Middle frontal gyrus (tissue), 1 donor: Measurements from ENCODE around the gene AK5.

Experiments used
- DNase-seq: peaks from one replicate; pipeline ENCODE4 v3.0.0-alpha.2; 2015; ENCODE audit warnings: low spot score; ENCODE audit errors: extremely low spot score

AK5 gene, protein sequence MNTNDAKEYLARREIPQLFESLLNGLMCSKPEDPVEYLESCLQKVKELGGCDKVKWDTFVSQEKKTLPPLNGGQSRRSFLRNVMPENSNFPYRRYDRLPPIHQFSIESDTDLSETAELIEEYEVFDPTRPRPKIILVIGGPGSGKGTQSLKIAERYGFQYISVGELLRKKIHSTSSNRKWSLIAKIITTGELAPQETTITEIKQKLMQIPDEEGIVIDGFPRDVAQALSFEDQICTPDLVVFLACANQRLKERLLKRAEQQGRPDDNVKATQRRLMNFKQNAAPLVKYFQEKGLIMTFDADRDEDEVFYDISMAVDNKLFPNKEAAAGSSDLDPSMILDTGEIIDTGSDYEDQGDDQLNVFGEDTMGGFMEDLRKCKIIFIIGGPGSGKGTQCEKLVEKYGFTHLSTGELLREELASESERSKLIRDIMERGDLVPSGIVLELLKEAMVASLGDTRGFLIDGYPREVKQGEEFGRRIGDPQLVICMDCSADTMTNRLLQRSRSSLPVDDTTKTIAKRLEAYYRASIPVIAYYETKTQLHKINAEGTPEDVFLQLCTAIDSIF

DNA sequence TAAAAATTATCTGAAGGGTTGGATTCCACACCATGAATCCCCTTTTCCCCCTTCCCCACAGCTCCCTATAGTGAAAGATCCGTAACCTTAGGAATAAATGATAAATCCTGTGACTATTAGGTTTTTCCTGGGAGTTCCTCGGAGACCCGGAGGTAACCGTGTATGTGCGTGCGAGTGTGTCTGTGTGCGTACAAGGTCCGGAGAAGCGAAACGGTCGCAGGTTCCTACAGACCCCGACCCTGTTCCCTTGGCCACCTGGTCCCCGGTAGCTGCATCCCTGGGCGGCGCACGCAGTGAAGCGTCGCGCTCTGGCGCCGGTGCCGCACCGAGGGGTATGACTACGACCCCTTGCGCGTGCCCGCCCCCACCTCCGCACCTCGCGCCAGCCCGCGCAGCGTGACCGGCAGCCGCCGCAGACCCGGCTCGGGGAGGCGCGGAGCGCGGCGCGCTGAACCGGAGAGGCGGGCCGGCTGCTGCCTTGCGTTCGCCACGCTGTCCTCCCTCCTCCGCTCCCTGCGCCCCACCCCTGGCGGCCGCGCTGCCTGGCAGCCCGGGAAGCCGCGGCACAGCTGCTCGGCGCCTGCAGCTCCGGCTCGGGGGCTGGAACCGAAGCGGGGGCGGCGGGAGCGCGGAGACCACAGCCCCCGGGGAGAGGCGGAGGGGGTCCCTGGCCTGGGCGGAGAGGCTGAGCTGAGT lies at the start of gene AK5:
Gene AK5, plus strand, starts transcription at position 529 of the 696 bp plus-strand sequence. CDS start 295 bp downstream, outside the sequence.
- DNase-seq, result peak; percentile 27

DNA sequence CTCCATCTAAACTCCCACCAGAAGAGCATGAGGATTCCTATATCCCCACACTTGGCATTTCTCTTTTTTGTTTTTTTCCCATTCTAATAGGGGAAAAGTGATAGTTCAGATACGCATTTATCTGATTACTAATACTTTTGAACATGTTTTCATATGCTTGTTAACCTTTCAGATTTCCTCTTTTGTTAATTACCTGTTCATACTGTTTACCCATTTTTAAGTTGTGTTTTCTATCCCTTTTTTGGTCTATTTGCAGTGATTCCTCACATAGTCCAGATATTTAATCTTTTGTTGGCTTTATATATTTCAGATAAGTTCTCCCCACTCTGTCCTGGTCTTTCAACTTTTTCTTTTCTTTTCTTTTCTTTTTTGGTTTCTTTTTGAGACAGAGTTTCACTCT lies 49.0 kb upstream of the AK5 start:
- no peak for DNase-seq

DNA sequence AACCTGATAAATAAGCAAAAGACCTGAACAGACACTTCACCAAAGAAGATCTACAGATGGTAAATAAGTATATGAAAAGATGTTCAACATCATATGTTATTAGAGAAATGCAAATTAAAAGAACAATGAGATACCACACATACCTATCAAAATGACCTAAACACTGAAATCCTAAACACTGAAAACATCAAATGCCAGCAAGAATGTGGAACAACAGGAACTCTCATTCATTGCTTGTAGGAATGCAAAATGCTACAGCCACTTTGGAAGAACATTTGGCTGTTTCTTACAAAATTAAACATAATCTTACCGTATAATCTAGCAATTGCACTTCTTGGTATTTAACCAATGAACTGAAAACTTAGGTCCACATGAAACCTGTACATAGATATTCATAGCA lies 47.7 kb upstream of the AK5 start:
- DNase-seq, result no peak

DNA sequence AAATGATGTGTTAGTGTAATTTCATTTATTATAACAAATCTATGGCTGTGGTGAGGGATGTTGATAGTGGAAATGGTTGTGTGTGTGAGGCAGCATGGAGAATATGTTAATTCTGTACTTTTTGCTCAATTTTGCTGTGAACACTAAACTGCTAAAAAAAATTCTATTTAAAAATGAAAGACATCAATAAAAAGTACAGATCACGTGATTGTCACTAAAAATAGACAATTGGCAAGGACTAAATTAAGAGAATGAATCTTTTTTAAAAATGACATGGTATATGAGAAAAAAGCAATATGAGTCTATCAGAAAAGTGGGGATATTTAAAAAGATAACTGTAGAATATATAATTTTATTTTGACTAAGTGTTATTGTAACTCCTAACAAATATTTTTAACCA lies 46.9 kb upstream of the AK5 start:
- no peak for DNase-seq

DNA sequence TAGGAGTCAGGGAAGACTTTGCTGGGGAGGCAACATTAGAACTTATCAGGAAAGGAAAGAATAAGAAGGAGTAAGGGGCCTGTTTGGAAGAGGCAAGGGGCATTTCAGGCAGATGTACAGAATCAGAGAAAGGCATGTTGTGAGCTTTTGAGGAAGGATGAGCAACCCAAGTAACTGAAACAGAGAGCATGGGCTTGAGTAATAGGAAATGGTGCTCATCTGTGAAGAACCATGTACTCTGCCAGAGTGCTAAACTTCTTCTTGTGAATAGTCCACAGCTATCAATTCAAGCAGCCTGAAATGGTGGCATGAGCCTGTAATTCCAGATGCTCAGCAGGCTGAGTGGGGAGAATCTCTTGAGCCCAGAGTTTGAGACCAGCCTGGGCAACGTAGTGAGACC lies 43.4 kb upstream of the AK5 start:
- no peak for DNase-seq

DNA sequence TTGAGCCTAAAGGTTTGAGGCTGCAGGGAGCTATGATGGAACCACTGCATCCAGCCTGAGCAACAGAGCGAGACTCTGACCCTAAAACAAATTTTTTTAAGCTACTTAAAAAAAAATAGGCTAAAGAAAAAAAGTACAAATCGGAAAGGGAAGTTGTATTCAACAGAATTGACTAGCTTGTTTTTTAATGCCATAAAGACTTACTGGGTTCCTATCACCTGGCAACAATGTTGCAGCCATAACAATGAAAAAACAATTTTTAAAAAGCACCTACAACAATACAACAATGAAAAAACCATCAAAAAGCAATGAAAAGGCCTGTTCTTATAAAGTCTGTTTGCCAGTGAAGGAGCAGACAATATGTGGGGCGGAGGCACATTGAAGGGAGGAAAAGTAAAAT lies 42.5 kb upstream of the AK5 start:
- DNase-seq, result no peak

DNA sequence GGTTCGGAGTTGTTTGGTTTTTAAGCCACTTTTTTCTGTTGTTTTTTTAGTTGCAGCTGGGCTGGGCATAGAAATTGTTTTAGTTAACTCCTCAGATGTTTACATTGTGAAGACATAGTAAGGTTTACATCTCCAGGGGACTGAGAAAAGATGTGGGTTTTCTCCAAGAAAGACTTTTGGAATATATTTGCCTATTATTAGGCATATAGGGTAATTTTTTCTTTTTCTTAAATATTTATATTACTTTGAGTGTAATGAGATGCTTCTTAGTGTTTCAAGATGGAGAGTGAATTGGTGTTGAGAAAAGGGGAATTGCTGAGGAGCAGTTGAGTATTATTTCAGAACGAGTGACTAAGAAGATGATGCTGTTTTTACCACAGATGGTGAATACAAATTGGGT lies 36.0 kb upstream of the AK5 start:
- no peak for DNase-seq

DNA sequence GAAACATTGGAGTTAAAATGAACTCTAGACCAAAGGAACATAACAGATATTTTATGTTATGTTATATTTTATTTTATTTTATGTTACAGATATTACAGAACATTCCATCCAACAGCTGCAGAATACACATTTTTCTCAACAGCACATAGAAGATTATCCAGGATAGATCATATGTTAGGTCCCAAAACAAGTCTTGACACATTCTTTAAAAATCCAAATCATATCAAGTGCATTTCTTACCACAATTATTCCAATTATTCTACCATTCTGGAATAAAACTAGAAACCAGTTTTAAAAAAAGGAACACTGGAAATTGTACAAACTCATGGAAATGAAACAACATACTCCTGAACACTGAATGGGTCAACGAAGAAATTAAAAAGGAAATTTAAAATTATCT lies 31.7 kb upstream of the AK5 start:
- DNase-seq, result no peak

DNA sequence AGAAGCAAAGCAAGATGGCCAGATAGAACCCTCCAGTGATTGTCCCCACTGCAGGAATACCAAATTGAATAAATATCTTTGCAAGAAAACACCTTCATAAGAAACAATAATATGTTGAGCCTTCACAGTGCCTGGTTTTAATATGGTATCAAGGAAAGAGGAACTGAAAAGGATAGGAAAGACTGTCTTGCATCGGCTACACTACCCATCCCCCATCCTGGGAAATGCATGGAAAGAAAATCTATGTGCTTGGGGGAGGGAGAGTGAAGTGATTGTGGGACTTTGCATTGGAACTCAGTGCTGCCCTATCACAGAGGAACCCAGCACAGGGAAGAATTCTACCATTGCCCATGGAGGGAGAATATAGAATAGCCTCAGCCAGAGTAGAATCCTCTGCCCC lies 28.6 kb upstream of the AK5 start:
- no peak for DNase-seq

DNA sequence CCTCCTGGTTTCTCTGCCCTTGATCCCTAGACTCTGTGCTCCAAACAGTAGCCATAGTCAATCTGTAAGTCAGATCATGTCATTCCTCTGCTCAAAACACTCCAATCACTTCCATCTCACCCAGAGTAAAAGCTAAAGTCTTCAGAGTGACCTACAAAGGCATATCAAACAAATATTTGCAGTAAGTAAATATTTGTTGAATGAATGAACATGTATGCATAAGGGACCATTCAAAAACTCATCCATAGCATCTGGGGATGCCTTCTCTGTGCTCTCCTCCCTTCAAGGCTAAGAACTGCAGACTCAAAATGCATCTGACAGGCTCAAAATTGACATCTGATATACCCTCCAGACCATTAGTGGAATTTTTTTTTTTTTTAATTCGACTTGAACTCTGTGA lies 18.1 kb upstream of the AK5 start:
- no peak for DNase-seq

DNA sequence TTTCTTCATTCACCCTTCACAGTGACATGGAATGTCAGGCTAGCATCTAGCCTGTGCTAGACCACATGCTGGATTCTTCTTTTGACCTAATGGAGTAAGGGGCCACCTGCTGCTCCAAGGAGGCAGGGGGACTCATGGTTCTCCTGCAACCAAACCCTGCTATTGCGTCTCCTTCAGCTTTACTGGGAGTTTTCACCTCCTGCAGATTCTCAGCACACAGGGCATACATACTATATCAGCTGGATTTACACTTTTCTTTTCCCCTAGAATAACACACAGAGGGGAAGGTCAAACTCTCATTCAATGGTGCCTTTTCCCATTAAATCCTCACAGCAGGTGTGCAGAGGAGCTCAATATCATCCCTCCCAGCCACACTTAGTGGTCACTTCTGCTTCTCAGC lies 16.6 kb upstream of the AK5 start:
- no peak for DNase-seq

DNA sequence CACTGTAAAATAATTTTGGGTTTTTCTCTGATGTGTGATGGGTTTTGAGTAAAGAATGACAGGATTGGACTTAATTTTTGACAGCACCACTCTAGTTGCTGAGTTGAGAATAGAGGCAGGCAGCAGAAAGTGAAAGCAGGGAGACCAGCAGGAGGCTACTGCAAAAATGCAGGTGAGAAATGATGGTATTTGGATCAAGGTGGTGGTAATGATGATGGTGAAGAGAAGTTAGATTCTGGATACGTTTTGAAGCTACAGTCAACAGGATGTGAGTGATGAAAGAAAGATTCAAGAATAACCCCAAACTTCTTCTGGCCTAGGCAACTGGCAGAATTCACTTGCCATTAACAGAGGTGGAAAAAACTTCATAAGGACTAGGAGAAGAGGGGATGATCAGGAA lies 14.8 kb upstream of the AK5 start:
- no peak for DNase-seq

DNA sequence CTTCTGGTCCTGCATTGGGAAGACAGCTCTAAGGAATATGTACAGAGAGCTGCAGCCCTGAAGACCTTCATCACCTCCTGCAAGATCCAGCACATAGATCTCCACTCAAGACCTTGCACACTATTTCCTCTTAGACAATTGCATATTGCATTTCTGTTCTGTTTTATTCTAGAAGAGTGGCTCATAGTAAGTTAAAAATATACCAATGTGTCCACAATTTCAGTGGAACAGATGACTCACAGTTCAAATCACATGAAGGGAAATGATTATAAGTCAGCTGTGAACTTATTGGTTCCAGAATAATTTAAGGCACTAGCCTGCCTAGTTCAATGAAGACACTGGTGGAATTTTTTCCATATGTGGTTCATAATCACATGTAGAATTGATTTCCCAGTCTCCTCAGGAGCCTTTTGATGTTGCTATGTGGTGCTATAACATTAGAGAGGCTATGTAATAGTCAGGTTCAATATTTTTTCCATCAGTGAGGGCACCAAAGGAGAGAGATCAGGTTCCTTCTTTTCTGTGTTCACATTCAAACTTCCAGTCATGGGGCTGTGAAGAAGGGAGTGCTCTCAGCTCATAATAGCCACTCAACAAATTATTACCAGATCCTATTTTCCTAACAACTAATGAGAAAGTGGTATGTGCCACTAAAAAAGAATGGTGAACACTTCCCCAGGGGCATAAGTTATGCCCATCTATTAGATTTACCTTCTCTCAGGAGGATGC lies 9.8 kb upstream of the AK5 start:
- no peak for DNase-seq

DNA sequence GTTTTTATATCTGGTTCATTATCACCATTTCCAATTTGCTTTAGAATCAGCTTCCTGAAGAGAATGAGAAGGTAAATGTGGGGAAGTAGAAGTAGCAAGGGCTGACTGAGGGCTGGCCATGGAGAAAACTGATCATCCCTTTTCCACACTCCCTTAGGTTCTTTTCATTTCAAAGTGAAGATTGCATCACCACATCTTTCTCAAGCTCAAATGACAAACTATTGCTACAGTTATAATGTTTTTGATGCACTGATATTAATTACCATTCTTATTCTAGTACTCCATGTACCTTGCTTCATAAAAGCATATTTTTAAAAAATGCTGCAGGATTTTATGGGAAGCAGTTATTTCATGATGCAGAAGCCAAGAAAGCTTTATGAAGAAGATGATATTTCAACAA lies 7.9 kb upstream of the AK5 start:
- DNase-seq, result no peak

DNA sequence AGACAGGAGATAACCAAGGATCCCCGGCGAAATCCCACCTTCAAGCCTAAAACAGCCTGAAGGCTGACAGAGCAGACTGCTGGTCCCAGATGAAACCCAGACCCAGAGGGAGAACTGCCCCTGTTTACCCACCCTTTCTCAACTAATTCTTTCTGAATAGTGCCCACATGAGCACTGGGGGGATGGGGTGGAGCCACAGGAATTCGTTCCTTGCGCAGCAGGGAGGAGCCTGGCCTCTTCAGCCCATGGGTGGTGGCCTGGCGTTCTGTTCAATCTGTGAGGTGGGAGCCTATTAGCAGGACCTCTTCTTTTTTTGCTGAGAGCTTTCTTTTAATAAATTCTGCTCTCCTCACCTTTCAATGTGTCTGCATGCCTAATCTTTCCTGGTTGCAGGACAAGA lies 6.6 kb upstream of the AK5 start:
- DNase-seq, result no peak

DNA sequence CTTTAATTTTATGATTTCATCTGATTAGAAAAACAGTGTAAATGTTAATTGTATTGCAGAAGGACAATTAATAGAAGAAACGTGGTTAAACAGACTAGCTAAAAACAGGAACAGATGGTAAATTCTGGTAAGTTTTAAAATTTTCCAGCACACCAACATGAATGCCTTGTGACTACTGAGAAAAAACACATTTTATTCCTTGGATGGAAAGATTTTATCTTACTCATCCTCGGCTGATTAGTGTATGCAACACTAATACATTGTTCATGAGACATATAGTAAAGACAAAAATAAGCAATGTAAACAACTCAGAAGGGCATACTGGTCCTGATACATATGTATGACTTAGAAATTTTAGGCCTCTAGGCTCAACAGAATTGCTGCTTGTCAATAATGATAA lies 4.9 kb upstream of the AK5 start:
- no peak for DNase-seq

DNA sequence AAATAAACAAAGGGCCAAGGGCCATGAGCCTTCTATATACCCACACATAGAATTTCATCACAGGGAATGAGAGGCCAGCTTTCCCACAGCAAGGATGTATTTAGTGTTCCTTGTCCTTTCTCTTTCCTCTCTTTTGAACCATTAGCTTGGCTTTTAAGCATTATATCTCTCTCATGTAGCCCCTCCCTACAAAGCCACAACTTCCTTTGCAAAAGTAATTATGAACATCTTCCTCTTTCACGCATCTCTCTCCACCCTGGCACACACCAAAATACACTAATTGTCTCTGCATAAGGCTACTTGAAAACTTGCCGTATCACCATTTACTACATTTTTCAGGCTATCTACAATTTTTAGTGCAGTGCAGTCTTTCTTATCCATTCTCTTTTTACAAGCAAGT lies 1.9 kb upstream of the AK5 start:
- DNase-seq, result no peak

DNA sequence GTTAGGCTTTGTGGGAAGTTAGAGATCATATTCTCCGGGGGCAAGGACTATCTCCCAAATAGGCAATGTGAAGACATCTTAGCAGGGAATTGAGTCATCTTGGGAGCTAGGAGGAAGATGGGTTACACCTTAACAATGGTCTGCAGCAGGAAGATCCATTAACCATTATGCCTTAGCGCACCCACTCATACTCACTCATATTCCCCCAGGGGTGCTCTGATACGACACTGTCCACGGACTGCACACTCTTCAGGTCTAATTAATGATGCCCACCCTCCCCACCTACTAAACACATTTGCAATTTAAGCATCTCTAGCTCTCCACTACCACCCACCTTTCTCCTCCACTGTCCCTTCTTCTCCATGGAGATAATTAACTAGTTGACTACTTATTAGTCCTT lies 857 bp upstream of the AK5 start:
- DNase-seq, result no peak

DNA sequence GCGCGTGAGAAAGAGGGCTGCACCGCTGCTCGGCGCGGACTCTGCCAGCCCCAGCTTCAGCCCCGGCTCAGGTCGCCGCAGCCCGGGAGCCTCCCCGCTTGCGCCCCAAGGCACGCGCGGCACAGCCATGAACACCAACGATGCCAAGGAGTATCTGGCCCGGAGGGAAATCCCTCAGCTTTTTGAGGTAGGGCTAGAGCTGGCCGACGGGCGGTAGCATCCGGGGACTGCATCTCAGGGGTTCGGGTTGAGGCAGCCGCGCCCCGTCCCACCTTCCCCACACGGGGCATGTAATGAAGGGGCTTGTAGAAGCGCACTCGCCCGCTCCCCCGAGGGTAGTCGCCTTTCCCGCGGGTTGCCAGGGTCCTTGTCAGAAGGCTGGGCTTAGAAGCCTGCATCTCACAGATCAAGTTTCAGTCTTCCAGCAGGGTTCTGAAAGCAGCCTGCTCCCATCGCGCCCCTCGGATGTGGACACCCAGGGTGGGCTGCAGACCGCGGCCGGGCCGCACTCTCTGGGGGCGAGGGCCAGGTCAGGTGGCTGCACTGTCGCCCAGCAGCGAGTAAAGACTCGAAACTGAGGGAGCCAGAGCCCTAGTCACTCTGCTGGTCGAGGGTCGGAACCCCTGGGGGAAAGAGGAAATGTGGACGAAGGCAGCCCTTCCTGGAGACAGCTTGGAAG lies 507 bp downstream of the AK5 start:
- no peak for DNase-seq

DNA sequence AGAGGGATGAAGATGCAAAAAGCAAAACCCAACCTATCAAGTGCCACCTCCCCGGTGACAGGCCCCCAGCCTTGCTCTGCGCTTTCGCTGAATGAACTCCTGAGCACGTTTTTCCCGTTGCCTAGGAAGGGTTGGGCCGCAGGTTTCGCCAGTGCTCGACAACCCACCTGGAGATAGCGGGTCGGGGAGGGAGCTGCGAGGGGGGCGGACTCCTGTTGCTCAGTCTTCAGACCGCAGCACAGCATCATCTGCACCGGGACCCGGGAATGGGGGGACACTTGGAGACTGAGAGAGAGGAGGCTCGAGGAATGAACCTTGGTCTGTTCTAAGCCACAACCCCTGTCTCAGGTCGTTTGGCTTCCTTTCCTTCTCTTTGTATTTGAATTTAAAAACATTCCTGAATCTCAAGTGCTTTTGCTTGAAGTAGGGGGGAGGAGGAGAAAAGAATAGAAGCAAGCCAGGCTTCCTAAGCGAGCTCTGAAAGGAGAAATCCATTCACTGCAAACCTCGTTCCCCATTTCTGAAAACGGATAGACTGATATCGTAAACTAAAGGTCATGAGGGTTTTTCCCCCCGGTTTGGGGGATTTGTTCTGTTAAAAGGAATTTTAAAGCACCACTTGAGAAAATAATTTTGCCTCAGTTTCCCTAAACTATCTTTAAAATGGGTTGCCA lies 1.2 kb downstream of the AK5 start:
- no peak for DNase-seq
